ENCODE measurements around the gene QSOX2.
A peak's percentile ranks its signal among the peaks of the same experiment; 100 is the strongest.

The QSOX2 gene

DNA sequence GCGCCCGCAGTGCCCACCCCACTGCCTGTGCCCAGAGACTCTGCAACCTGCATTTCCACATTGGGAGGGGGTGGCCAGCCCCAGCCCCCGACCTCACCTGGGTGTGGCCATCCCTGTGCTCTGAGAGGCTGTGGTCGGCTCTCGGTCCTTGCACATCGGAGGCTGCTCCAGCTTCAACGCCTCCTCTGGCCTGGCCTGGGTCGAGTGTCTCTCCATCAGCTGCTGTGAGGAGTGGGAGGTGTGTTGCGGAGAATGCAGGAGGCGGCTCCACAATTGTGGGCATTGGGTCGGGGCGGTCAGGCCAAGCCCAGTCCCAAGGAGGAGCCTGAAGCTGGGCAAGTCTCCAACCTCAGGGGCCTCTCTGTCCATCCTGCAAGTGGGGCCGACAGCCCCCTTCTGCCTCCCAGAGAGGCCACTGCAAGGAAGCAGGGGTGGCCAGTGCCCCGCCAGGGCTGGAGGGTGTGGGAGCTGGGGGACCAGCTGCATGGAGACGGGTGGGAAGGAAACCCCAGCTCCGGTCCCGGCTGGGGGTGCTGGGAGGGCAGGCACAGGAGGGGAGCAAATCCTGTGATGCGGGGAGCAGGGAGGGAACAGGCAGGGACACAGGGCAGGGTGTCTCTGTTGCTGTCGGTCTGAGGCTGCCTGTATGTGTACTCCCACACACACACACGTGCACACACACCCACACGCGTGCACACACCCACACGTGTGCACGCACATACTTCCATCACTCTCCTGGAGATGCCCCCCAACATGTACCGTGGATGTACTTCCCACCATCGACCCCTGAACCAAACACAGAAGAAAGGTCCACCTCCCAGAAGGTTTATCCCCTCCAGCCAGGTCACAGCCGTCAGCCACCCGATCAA is 29.4 kb upstream of the QSOX2 start:
- H3K27me3 ChIP-seq (ENCODE audit: insufficient read depth, low read depth, severe bottlenecking), result no peaks in the 10 kb centered on the region
- TF ChIP-seq, protein P1, sequence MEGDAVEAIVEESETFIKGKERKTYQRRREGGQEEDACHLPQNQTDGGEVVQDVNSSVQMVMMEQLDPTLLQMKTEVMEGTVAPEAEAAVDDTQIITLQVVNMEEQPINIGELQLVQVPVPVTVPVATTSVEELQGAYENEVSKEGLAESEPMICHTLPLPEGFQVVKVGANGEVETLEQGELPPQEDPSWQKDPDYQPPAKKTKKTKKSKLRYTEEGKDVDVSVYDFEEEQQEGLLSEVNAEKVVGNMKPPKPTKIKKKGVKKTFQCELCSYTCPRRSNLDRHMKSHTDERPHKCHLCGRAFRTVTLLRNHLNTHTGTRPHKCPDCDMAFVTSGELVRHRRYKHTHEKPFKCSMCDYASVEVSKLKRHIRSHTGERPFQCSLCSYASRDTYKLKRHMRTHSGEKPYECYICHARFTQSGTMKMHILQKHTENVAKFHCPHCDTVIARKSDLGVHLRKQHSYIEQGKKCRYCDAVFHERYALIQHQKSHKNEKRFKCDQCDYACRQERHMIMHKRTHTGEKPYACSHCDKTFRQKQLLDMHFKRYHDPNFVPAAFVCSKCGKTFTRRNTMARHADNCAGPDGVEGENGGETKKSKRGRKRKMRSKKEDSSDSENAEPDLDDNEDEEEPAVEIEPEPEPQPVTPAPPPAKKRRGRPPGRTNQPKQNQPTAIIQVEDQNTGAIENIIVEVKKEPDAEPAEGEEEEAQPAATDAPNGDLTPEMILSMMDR (IDR thresholded peaks at IDR 0.05; ENCODE audit: low read depth, low read length), result no peak

DNA sequence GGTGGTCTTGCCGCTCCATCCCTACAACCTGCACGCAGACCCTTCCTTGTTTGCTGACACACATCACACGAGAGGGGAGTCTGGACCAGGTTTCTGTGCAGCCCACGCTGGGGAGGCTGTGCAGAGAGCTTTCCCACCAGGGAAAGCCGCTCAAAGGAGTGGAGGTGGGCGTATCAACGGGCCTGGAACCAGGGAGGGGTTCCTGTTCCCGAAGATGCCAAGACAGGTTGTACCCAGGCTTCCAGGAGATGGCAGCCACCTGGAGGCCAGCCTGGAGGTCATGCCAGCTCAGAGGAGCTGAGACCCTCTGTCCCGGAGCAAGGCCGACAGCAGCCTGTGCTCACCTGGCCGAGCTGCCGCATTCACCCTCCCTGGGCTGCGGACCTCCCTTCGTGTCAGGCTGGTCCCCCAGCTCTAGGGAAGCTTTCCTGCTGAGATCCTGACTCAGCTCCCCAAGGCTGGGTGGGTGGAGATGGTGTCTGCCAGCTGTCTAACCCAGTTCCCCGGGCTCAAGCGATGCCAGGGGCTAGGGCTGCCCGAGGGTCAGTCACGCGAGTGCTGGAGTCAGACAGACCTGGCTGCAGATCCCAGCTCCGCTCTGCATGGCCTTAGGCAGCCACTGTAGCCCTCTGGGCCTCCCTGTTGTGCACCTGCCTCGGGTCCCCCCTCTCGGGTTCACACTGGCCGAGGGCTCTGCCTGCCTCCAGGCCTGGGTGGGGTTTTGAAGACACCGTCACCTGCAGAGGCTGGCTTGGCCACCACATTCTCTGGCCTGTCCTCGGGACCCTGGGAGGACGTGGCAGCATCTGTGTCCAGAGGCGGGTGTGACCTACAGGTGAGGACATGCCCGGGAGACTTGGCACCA is 28.5 kb upstream of the QSOX2 start:
- DNase-seq, result no peak
- TF ChIP-seq, protein P1 (IDR thresholded peaks at IDR 0.05; ENCODE audit: low read depth, low read length), result no peak
- Histone ChIP-seq H3K36me3 (no peaks in the 10 kb centered on the region), H3K4me3 (ENCODE audit: low read depth, low read length) (no peak overlapping the region), H3K27me3 (ENCODE audit: insufficient read depth, low read depth, severe bottlenecking) (no peaks in the 10 kb centered on the region), H3K9me3 (ENCODE audit: severe bottlenecking) (no peaks in the 10 kb centered on the region), H3K27ac (no peak overlapping the region; the same call in 1 of the 2 replicates)

More for the DNA sequence above, 29.4 kb upstream of the QSOX2 start:
- DNase-seq, result no peak
- H3K4me3 ChIP-seq (ENCODE audit: low read depth, low read length), result no peak overlapping the region
- no peak overlapping the region for H3K27ac ChIP-seq
- no peaks in the 10 kb centered on the region for H3K36me3 ChIP-seq
- H3K9me3 ChIP-seq (ENCODE audit: severe bottlenecking), result no peaks in the 10 kb centered on the region

DNA sequence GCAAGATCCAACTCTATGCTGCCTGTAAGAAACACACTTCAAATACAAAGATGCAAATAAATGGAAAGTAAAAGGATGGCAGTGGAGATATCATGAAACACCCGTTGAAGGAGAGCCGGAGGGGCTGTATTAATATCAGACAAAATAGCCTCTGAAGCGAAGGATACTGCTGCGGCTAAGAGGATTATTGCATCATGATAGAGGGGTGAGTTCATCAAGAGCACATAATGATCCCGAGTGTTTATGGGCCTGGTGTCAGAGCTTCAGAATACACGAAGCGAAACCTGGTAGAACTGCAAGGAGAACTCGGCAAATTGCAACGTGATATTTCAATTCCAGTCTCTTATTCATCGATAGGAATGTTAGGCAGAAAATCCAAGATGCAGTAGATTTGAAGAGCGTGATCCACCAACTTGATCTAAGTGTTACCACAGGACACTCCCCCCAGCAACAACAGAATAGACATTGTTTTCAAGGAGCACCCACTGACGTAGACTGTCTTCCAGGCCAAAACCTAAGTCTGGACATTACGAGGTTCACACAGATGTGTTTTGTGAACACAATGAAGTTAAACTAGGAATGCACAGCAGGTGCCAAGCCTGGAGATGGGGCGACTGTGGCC is 27.7 kb upstream of the QSOX2 start:
- no peak for DNase-seq
- TF ChIP-seq, protein P1 (IDR thresholded peaks at IDR 0.05; ENCODE audit: low read depth, low read length), result no peak
- H3K36me3 ChIP-seq, result no peaks in the 10 kb centered on the region
- H3K27ac ChIP-seq, result no peak overlapping the region; the same call in 1 of the 2 replicates
- no peaks in the 10 kb centered on the region for H3K9me3 ChIP-seq (ENCODE audit: severe bottlenecking)
- H3K27me3 ChIP-seq (ENCODE audit: insufficient read depth, low read depth, severe bottlenecking), result no peaks in the 10 kb centered on the region
- no peak overlapping the region for H3K4me3 ChIP-seq (ENCODE audit: low read depth, low read length)

DNA sequence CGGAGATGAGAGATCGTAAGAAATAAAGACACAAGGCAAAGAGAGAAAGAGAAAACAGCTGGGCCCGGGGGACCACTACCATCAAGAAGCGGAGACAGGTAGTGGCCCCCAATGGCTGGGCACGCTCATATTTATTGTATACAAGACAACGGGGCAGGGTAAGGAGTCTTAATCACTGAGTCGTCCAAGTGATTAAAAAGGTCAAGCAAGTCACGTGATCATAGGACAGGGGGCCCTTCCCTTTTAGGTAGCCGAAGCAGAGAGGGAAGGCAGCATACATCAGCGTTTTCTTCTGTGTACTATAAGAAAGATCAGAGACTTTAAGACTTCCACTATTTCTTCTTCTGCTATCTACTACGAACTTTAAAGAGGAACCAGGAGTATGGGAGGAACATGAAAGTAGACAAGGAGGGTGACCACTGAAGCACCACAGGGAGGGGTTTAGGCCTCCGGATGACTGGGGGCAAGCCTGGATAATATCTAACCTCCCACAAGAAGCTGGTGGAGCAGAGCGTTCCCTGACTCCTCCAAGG is 24.6 kb upstream of the QSOX2 start:
- no peak for DNase-seq
- TF ChIP-seq, protein P1 (IDR thresholded peaks at IDR 0.05; ENCODE audit: low read depth, low read length), result no peak
- no peaks in the 10 kb centered on the region for H3K27me3 ChIP-seq (ENCODE audit: insufficient read depth, low read depth, severe bottlenecking)

DNA sequence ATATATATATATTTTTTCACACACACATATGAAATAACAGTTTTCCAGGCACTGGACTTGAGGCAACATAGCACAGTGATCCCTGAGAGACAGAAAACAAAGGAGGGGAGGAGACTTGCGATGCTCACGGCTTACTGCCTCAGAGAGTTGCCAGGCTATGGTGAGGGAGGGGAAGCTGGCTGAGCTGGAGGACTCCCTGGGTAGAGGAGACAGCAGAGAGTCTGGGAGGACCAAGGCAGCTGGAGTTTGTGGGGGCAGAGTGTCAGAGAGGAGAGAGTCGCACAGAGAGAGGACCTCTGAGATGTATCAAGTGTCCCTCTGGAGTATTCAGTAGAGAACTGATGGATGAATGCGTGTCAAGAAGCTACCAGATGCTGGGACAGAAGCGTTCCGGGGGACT is 23.1 kb upstream of the QSOX2 start:
- no peaks in the 10 kb centered on the region for H3K9me3 ChIP-seq (ENCODE audit: severe bottlenecking)

More for the DNA sequence above, 24.6 kb upstream of the QSOX2 start:
- Histone ChIP-seq H3K36me3 (no peaks in the 10 kb centered on the region), H3K27ac (no peak overlapping the region), H3K9me3 (ENCODE audit: severe bottlenecking) (no peaks in the 10 kb centered on the region), H3K4me3 (ENCODE audit: low read depth, low read length) (no peak overlapping the region)

More for the DNA sequence above, 23.1 kb upstream of the QSOX2 start:
- no peak overlapping the region for H3K4me3 ChIP-seq (ENCODE audit: low read depth, low read length)
- peak overlapping the region; percentile 76 for H3K27ac ChIP-seq
- no peaks in the 10 kb centered on the region for H3K27me3 ChIP-seq (ENCODE audit: insufficient read depth, low read depth, severe bottlenecking)
- TF ChIP-seq, protein P1 (IDR thresholded peaks at IDR 0.05; ENCODE audit: low read depth, low read length), result no peak
- no peaks in the 10 kb centered on the region for H3K36me3 ChIP-seq
- DNase-seq, result peak; percentile 46

Data from WERI-Rb-1 (cell line).